ENCODE data around the gene OR6S1.
"Not testable (repeated sequence)": the region's sequence is repeated elsewhere in the genome, so short reads cannot be mapped to it uniquely, and the experiment has no call there.

OR6S1 gene

DNA sequence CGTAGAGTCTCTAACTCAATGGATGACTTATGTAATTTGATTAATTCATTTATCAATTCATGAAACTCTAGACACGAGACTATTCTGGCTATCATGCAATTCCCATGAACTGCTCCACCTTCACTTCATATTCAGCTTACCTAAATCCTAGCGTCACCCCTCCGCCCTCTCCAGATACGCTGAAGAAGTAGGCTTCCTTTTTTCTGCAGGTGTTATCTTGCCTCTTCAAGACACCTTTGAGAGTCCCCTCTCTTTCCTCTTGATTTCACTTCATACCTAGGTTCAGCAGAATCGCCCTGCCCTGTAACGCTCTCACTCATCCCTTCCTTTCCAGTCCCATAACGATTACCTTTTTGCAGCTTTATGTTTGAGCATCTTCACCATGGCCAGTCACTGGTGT lies 38.9 kb upstream of the OR6S1 start:
- peaks cover 7% of the 10 kb centered on the region for H3K4me1 Mint-ChIP-seq

DNA sequence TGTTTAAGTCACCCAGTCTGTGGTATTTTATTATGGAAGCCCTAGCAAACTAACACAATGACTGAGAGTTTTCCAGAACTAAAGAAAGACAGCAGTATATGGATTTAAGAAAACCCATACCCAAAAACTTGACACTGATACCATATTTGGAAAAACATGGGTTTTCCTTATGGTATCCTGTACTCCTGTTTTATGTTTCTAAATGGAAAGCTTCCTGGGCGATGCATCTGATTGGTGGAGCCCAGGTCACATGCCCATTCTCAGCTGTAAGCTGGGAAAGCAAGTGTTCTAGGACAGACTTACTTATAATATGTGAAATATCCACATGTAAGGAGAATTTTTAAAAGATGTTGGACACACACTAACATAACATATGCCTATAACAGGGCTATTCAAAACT lies 38.4 kb upstream of the OR6S1 start:
- no peaks in the 10 kb centered on the region for H3K27me3 Mint-ChIP-seq
- no peak overlapping the region for H3K4me3 Mint-ChIP-seq
- H3K4me1 Mint-ChIP-seq: peaks cover 7% of the 10 kb centered on the region
- ATAC-seq: no peak
- H3K36me3 Mint-ChIP-seq: no peaks in the 10 kb centered on the region
- H3K27ac Mint-ChIP-seq: no peak overlapping the region
- H3K9me3 Mint-ChIP-seq: no peaks in the 10 kb centered on the region

More for the DNA sequence above, 38.9 kb upstream of the OR6S1 start:
- no peaks in the 10 kb centered on the region for H3K27me3 Mint-ChIP-seq
- H3K27ac Mint-ChIP-seq: no peak overlapping the region
- no peaks in the 10 kb centered on the region for H3K36me3 Mint-ChIP-seq
- no peaks in the 10 kb centered on the region for H3K9me3 Mint-ChIP-seq
- H3K4me3 Mint-ChIP-seq: no peak overlapping the region
- no peak for ATAC-seq

DNA sequence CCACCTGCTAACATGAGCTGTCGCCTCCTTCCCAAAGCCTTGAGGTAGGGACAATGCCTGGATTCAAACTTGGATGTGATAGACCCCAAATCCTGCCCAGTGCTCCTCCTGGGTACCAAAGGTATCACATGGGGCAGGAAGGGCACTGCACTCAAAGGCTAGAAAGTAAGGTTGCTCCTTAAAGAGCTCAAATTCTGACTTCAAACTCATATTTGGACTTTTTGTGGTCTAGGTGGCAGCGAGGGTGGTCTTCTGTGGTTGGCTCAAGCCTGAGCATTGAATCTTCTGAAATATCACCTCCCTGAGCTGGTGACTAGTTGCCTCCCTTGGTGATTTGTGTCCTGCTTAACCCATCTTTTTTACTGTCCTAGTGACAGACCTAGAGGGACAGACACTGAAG lies 34.6 kb upstream of the OR6S1 start:
- Mint-ChIP-seq H3K4me1 (peaks cover 18% of the 10 kb centered on the region), H3K27me3 (no peaks in the 10 kb centered on the region)
- ATAC-seq: no peak

DNA sequence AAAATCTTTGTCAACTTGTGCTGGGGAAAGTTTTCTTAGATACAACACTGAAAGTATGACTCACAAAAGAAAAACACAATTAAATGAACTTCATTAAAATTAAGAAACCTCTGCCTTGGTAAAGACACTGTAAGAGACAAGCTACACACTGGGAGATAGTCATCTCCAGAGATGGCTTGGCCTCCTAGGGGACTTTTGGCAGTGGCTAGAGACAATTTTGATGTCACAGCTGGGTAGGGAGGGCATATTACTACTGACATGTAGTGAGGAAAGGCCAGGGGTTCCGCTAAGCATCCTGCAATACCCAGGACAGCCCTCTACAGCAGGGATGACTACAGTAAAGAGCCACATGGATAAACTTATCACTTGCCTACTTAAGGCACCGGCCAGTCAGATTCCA lies 34.2 kb upstream of the OR6S1 start:
- peaks cover 18% of the 10 kb centered on the region for H3K4me1 Mint-ChIP-seq
- H3K9me3 Mint-ChIP-seq: no peaks in the 10 kb centered on the region
- H3K27me3 Mint-ChIP-seq: no peaks in the 10 kb centered on the region
- ATAC-seq: peak; percentile 77
- no peaks in the 10 kb centered on the region for H3K36me3 Mint-ChIP-seq
- H3K27ac Mint-ChIP-seq: no peak overlapping the region
- H3K4me3 Mint-ChIP-seq: no peak overlapping the region

More for the DNA sequence above, 34.6 kb upstream of the OR6S1 start:
- Mint-ChIP-seq H3K4me3 (no peak overlapping the region), H3K27ac (no peak overlapping the region), H3K9me3 (no peaks in the 10 kb centered on the region), H3K36me3 (no peaks in the 10 kb centered on the region)

DNA sequence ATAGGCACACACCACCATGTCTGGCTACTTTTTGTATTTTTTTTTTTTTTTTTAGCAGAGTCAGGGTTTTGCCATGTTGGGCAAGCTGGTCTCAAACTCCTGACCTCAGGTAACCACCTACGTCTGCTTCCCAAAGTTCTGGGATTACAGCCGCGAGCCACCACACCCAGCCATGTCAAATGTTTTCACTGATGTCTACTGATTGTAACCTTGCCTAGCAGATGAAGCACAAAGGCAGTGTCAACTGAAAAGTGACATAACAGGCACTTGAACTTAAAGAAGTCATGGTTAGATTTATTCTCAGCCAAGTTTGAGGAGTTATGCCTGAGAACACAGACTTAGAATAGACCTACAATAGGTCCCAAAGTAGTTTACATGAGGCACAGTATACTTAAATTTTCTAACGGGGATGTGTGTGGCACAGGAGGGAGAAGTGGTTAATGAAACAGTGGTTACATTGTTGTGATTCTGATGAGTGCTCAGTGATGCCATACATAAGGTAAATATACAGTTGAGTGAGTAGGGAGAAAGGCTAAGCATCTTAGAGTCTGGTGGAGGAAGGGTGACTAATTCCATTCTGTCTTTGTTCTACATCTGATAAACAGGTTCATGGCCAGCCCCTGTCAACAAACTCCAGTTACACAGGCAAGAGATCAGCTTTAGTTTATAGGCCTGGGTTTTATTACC lies 30.2 kb upstream of the OR6S1 start:
- Mint-ChIP-seq H3K27ac (peak overlapping the region; percentile 6), H3K9me3 (peaks cover 3% of the 10 kb centered on the region), H3K4me3 (no peak overlapping the region), H3K36me3 (no peaks in the 10 kb centered on the region), H3K4me1 (peaks cover 41% of the 10 kb centered on the region), H3K27me3 (no peaks in the 10 kb centered on the region)
- peak; percentile 73 for ATAC-seq

DNA sequence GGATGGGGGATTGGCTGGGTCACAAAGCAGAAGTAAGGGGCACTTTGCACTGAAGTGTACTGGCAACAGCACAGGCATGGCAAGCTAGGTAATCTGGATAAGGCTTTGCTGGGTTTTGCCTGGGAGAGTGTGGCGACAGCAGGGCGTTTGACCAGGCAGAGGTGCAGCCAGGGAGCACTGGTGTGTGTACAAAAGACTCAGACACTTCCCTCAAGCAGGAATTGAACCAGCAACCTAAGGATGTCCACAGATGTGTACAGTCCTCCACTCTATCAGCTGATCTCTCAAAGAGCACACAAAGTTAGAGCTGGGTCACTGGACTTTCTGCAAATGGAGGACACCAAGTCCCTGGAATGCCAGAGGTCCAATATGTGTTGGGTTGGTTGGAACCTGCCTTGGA lies 27.5 kb upstream of the OR6S1 start:
- no peaks in the 10 kb centered on the region for H3K36me3 Mint-ChIP-seq
- peak overlapping the region; percentile 86 for H3K27ac Mint-ChIP-seq
- no peaks in the 10 kb centered on the region for H3K27me3 Mint-ChIP-seq
- peaks cover 3% of the 10 kb centered on the region for H3K9me3 Mint-ChIP-seq
- H3K4me1 Mint-ChIP-seq: peaks cover 57% of the 10 kb centered on the region
- ATAC-seq: no peak
- H3K4me3 Mint-ChIP-seq: no peak overlapping the region

DNA sequence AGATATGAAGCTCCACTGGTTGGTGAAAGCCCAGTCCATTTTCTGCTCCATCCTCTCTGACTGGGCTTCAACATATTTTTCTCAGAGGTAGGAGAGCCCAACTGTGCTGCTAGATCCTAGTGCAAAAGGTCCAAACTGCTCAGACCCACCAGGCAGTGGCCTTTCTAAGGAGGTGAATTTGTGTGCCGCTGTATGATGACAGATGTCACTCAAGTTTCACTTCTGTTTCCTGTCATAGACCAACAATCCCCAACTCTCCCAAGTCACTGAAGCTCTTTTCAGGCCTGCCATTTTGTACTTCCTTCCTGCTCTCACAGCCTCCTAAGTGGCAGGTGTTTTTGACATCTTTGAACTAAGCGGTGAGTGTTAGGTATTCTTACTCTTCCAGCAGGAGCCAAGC lies 26.5 kb upstream of the OR6S1 start:
- no peaks in the 10 kb centered on the region for H3K27me3 Mint-ChIP-seq
- H3K36me3 Mint-ChIP-seq: no peaks in the 10 kb centered on the region
- peak overlapping the region; percentile 1 for H3K4me3 Mint-ChIP-seq
- peak; percentile 91 for ATAC-seq
- H3K27ac Mint-ChIP-seq: peak overlapping the region; percentile 86
- peaks cover 3% of the 10 kb centered on the region for H3K9me3 Mint-ChIP-seq
- peaks cover 67% of the 10 kb centered on the region for H3K4me1 Mint-ChIP-seq

DNA sequence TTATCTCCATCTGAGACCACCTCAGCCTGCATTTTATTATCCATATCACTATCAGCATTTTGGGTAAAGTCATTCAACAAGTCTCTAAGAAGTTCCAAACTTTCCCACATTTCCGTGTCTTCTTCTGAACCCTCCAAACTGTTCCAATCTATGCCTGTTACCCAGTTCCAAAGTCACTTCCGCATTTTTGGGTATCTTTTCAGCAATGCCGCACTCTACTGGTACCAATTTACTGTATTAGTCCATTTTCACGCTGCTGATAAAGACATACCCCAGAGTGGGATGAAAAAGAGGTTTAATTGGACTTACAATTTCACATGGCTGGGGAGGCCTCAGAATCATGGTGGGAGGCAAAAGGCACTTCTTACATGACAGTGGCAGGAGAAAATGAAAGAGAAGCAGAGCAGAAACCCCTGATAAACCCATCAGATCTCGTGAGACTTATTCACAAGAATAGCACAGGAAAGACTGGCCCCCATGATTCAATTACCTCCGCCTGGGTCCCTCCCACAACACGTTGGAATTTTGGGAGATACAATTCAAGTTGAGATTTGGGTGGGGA lies 25.0 kb upstream of the OR6S1 start:
- not testable (repeated sequence) for ATAC-seq, H3K36me3 Mint-ChIP-seq, H3K27me3 Mint-ChIP-seq, H3K9me3 Mint-ChIP-seq
- Mint-ChIP-seq H3K4me1 (peaks cover 62% of the 10 kb centered on the region), H3K27ac (peak overlapping the region; percentile 86), H3K4me3 (peak overlapping the region; percentile 49)

DNA sequence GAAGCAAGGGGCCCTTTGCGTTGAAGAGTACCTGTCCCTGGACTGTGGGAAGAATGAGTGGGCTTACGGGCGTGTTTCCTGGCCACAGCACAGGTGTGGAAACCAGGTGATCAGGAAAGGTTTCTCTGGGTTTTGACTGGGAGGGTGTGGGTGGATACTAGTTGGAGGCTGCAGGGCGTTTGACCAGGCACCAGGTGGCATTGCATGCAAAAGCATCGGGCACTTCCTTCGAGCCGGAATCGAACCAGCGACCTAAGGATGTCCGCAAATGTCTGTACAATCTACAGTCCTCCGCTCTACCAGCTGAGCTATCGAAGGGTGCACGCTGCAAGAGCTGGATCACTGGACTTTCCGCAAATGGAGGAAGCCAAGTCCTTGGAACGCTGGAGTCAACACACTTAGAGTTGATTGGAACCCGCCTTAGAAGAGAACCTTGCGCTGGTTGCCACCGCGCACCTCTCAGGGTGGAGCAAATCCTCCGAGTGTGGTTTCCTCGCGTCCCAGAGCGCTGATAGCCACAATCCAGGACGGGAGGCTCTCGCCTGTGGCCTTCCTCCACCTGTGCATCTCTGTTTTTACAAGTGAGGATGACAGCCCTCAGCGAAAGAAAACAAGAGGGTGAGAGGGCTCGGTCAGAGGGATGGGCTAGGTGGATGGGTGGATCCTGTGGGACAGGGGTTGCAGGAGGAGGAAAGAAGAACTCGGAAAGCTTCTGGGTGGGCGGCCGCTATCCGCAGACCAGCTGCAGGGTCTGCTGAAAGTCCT lies 21.7 kb upstream of the OR6S1 start:
- ATAC-seq: peak; percentile 80
- Mint-ChIP-seq H3K27me3 (no peaks in the 10 kb centered on the region), H3K9me3 (no peaks in the 10 kb centered on the region), H3K36me3 (no peaks in the 10 kb centered on the region), H3K4me3 (peak overlapping the region; percentile 88), H3K27ac (peak overlapping the region; percentile 81), H3K4me1 (peaks cover 54% of the 10 kb centered on the region)

DNA sequence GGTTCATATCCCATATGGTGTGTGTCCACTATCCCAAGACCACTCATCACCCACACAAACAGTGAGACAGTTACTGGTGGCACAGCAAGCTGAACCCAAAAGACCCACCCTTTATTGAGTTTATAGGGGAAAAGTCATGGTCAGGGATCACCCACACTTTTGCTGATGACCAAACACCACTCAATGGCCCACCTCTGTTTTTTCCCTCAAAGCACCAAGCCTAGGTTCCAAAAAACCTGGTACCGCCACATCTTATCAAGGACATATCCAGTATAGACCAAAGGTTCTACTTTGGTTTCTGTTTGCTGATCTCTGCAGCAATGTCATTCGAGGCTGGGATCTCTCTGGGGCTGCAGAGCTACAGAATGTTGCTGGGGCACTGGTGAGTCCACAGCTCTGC lies 19.7 kb upstream of the OR6S1 start:
- peaks cover 10% of the 10 kb centered on the region for H3K27me3 Mint-ChIP-seq
- no peak overlapping the region for H3K27ac Mint-ChIP-seq
- no peaks in the 10 kb centered on the region for H3K36me3 Mint-ChIP-seq
- peaks cover 47% of the 10 kb centered on the region for H3K4me1 Mint-ChIP-seq
- no peak overlapping the region for H3K4me3 Mint-ChIP-seq
- H3K9me3 Mint-ChIP-seq: no peaks in the 10 kb centered on the region
- ATAC-seq: no peak

DNA sequence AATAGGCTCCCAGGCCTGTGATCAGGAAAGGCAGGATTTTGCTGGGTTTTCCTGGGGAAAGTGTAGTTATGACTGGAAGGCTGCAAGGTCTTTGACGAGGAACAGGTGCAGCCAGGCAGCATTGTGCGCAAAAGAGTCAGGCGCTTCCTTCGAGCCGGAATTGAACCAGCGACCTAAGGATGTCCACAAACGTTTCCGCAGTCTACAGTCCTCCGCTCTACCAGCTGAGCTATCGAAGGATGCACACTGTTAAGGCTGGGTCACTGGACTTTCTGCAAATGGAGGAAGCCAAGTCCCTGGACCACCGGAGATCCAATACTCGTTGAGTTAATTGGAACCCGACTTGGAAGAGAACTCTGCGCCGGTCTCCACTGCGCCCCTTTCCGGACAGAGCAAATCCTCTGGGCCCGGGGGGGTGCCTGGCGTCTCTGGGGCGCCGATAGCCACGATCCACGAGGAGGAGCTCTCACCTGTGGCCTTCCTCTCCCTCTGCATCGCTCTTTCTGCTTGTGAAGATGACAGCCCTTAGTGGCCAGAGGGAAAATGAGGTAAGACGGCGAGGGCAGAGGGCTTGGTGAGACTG lies 18.4 kb upstream of the OR6S1 start:
- H3K36me3 Mint-ChIP-seq: no peaks in the 10 kb centered on the region
- H3K27ac Mint-ChIP-seq: no peak overlapping the region
- H3K27me3 Mint-ChIP-seq: peaks cover 19% of the 10 kb centered on the region
- H3K4me3 Mint-ChIP-seq: no peak overlapping the region
- no peak for ATAC-seq
- no peaks in the 10 kb centered on the region for H3K9me3 Mint-ChIP-seq
- H3K4me1 Mint-ChIP-seq: peaks cover 37% of the 10 kb centered on the region

DNA sequence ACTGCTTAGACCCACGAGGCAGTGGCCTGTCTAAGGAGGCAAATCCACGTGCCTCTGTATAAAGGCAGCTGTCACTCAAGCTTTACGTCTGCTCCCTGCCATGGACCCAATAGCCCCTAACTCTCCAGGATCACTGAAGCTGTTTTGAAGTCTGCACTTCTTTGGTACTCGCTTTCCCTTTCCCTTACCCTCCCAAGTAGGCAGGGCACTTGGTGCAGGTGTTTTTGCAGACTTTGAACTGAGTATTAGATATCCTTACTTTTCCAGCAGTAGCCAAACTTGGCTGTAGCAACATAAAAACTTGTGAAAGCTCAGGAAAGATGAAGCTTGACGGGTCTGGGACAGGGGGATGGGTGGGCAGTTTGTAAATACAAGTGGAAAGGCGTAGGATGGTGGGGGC lies 17.8 kb upstream of the OR6S1 start:
- ATAC-seq: no peak
- Mint-ChIP-seq H3K4me1 (peaks cover 35% of the 10 kb centered on the region), H3K27me3 (peaks cover 24% of the 10 kb centered on the region), H3K4me3 (no peak overlapping the region), H3K27ac (no peak overlapping the region), H3K9me3 (no peaks in the 10 kb centered on the region), H3K36me3 (no peaks in the 10 kb centered on the region)

DNA sequence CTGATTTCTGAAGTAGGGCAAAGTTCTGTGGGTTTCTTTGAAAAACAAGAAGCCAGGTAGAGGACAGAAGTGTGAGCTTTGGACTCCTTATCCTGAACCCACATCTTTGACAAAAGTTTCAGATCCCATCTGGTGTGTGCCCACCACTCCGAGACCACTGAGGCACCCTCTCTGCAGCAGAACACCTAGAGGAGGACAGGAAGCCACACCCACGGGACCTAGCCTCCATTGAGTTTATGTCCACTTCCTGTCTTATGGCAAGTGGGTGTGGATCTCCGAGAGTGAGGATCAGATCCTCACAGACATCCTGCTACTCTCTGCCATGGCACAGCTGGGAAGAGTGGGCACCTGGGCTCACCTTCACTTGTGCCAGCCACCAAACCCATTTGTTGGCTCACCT lies 16.8 kb upstream of the OR6S1 start:
- Mint-ChIP-seq H3K4me1 (peaks cover 35% of the 10 kb centered on the region), H3K27ac (no peak overlapping the region), H3K4me3 (no peak overlapping the region), H3K36me3 (no peaks in the 10 kb centered on the region), H3K27me3 (peaks cover 35% of the 10 kb centered on the region), H3K9me3 (no peaks in the 10 kb centered on the region)
- ATAC-seq: no peak

DNA sequence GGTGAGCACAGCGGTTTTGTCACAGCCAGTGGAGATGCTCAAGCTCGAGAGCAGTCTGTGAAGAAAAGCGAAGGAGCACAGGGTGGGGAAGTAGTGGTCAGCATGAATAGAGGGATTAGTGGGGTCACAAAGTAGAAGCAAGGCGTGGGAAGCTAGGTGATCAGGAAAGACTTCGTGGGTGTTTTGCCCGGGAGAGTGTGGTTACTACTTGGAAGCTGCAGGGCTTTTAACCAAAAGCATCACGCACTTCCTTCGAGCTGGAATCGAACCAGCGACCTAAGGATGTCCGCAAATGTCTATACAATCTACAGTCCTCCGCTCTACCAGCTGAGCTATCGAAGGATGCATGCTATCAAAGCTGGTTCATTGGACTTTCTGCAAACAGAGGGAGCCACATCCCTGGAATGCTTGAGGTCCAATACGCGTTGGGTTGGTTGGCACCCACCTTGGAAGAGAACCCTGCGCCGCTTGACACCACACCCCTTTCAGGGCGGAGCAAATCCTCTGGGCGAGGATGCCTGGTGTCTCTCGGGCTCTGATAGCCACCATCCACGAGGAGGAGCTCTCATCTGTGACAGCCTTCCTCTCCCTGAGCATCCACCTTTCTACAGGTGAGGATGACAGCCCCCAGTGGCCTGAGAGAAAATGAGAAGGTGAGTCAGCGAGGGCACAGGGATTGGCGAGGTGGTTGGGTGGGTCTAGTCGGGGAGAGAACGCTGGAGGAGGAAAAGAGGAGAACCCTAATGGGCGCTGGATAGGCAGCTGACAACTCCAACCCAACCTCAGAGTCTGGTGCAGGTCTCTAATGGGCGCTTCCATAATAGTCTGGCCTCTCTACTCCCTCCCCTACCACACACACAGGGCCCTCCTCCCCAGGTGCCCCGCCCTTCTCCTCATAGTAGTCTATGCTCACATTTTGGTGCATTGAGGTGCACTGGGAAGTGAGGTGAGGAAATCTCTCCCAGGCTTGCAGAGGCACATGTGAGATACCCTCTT lies 16.0 kb upstream of the OR6S1 start:
- no peak overlapping the region for H3K4me3 Mint-ChIP-seq
- no peaks in the 10 kb centered on the region for H3K36me3 Mint-ChIP-seq
- H3K9me3 Mint-ChIP-seq: no peaks in the 10 kb centered on the region
- peaks cover 42% of the 10 kb centered on the region for H3K27me3 Mint-ChIP-seq
- no peak overlapping the region for H3K27ac Mint-ChIP-seq
- ATAC-seq: peak; percentile 39
- H3K4me1 Mint-ChIP-seq: peaks cover 35% of the 10 kb centered on the region

DNA sequence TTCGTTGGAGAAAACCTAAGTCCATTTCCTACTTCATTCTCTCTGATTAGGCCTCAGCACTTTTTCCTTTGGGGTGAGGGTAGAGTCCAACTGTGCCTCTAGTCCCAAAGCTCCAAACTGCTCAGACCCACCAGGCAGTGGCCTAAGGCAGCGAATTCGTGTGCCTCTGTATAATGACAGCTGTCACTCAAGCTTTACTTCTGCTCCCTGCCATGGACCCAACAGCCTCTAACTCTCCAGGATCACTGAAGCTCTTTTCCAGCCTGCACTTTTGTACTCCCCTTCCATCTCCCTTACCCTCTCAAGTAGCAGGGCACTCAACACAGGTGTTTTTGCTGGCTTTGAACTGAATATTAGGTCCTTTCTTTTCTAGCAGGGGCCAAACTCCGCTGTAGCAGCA lies 14.8 kb upstream of the OR6S1 start:
- ATAC-seq: no peak
- Mint-ChIP-seq H3K4me3 (no peak overlapping the region), H3K27me3 (peaks cover 54% of the 10 kb centered on the region), H3K9me3 (no peaks in the 10 kb centered on the region), H3K36me3 (no peaks in the 10 kb centered on the region), H3K4me1 (peaks cover 34% of the 10 kb centered on the region), H3K27ac (no peak overlapping the region)
